WTC11 (cell line): ENCODE measurements around the gene PSMD13. TPM values are rescaled to one million over a fixed set of nuclear protein-coding genes. Genes with fewer than 3 reads are reported as not detected.

Experiments
- ATAC-seq: fragments of 200-7000 bp; cut with Tn5 transposase; 2 replicates; pipeline ENCODE4 v1.10.0; 2021; ENCODE audit warnings: mild to moderate bottlenecking, moderate library complexity
- CTCF ChIA-PET: fragments of 300-600 bp; sonication (Branson Sonifier 250); formaldehyde crosslinking; loops from one replicate; lab custom pipeline; 2021; ENCODE audit warnings: antibody characterized with exemption; lab: Charles Lee
- POLR2A ChIA-PET: fragments of 350-600 bp; sonication (Branson Sonifier 250); formaldehyde crosslinking; loops from one replicate; lab custom pipeline; 2021; ENCODE audit warnings: antibody characterized with exemption; lab: Charles Lee
- DNase-seq: peaks from one replicate; pipeline ENCODE4 v3.0.0; 2021; ENCODE audit warnings: low spot score
- H3K27ac Mint-ChIP-seq: 2 replicates; pipeline ENCODE4 v1.8.0; 2021; ENCODE audit warnings: mixed read lengths
- H3K27me3 Mint-ChIP-seq: 2 replicates; pipeline ENCODE4 v1.8.0; 2021; ENCODE audit warnings: low read depth, mild to moderate bottlenecking, moderate library complexity, mixed read lengths
- H3K36me3 Mint-ChIP-seq: 2 replicates; pipeline ENCODE4 v1.8.0; 2021; ENCODE audit warnings: mixed read lengths
- H3K4me1 Mint-ChIP-seq: 2 replicates; pipeline ENCODE4 v1.8.0; 2022; ENCODE audit warnings: mixed read lengths
- H3K4me3 Mint-ChIP-seq: 2 replicates; pipeline ENCODE4 v1.8.0; 2021; ENCODE audit warnings: mild to moderate bottlenecking, moderate library complexity, mixed read lengths
- H3K9me3 Mint-ChIP-seq: 2 replicates; pipeline ENCODE4 v1.8.0; 2021; ENCODE audit warnings: mixed read lengths
- JUN ChIP-seq: sonication (generic); formaldehyde crosslinking; IDR thresholded peaks from 2 replicates; pipeline ENCODE4 v1.8.0; 2023; ENCODE audit warnings: mild to moderate bottlenecking, missing genetic modification reagents
- MXD4 ChIP-seq: fragments of 250-450 bp; sonication (Bioruptor Pico); IDR thresholded peaks from 2 replicates; pipeline ENCODE4 v1.8.0; 2021; ENCODE audit warnings: mild to moderate bottlenecking, moderate library complexity, borderline replicate concordance
- MYBL2 ChIP-seq: sonication (generic); formaldehyde crosslinking; IDR thresholded peaks from 2 replicates; pipeline ENCODE4 v1.8.1; 2023; ENCODE audit warnings: mild to moderate bottlenecking, moderate library complexity, missing genetic modification reagents
- NFE2L1 ChIP-seq: sonication (generic); formaldehyde crosslinking; IDR thresholded peaks from 2 replicates; pipeline ENCODE4 v1.8.1; 2023; ENCODE audit warnings: missing genetic modification reagents
- NFYB ChIP-seq: sonication (generic); formaldehyde crosslinking; conservative IDR thresholded peaks from 2 replicates; pipeline ENCODE4 v1.8.0; 2022; ENCODE audit warnings: low read depth, missing genetic modification reagents
- RORB ChIP-seq: fragments of 250-450 bp; sonication (Bioruptor Pico); IDR thresholded peaks from 2 replicates; pipeline ENCODE4 v1.9.0; 2021; ENCODE audit warnings: mild to moderate bottlenecking
- SMAD3 ChIP-seq: sonication (generic); formaldehyde crosslinking; IDR thresholded peaks from 2 replicates; pipeline ENCODE4 v1.8.0; 2022; ENCODE audit warnings: missing genetic modification reagents, mild to moderate bottlenecking, borderline replicate concordance
- SMAD4 ChIP-seq: sonication (generic); formaldehyde crosslinking; IDR thresholded peaks from 2 replicates; pipeline ENCODE4 v1.8.0; 2022; ENCODE audit warnings: mild to moderate bottlenecking, missing genetic modification reagents
- SP1 ChIP-seq: sonication (generic); formaldehyde crosslinking; conservative IDR thresholded peaks from 2 replicates; pipeline ENCODE4 v1.8.1; 2022; ENCODE audit warnings: missing genetic modification reagents
- ZNF121 ChIP-seq: sonication (generic); formaldehyde crosslinking; IDR thresholded peaks from 2 replicates; pipeline ENCODE4 v1.8.0; 2023; ENCODE audit warnings: missing genetic modification reagents
- ZNF263 ChIP-seq: sonication (generic); formaldehyde crosslinking; IDR thresholded peaks from 2 replicates; pipeline ENCODE4 v1.8.1; 2022; ENCODE audit warnings: low read depth, mild to moderate bottlenecking, moderate library complexity, missing genetic modification reagents
- ZNF396 ChIP-seq: fragments of 250-450 bp; sonication (Bioruptor Pico); IDR thresholded peaks from 2 replicates; pipeline ENCODE4 v1.8.0; 2021; ENCODE audit warnings: mild to moderate bottlenecking, moderate library complexity, borderline replicate concordance
- ZNF423 ChIP-seq: fragments of 250-450 bp; sonication (Bioruptor Pico); IDR thresholded peaks from 2 replicates; pipeline ENCODE4 v2.1.2; 2022; ENCODE audit warnings: mild to moderate bottlenecking, moderate library complexity
- ZNF671 ChIP-seq: fragments of 250-450 bp; sonication (Bioruptor Pico); IDR thresholded peaks from 2 replicates; pipeline ENCODE4 v1.8.0; 2021; ENCODE audit warnings: mild to moderate bottlenecking
- total RNA-seq: library from RNA; stranded (reverse); gene quantifications from 3 replicates; pipeline ENCODE4 v1.2.3, GENCODE V29; 2021
- TF ChIP-seq, protein P1 (sequence below): sonication (generic); formaldehyde crosslinking; IDR thresholded peaks from 2 replicates; pipeline ENCODE4 v1.8.0; 2022; ENCODE audit warnings: mild to moderate bottlenecking, missing genetic modification reagents
- TF ChIP-seq, protein P2 (sequence below): sonication (generic); formaldehyde crosslinking; IDR thresholded peaks from 2 replicates; pipeline ENCODE4 v1.8.1; 2023; ENCODE audit warnings: mild to moderate bottlenecking, missing genetic modification reagents, moderate library complexity
- TF ChIP-seq, protein P3 (sequence below): fragments of 250-450 bp; sonication (Bioruptor Pico); IDR thresholded peaks from 2 replicates; pipeline ENCODE4 v1.9.0; 2021; ENCODE audit warnings: mild to moderate bottlenecking
- TF ChIP-seq, protein P4 (sequence below): fragments of 250-450 bp; sonication (Bioruptor Pico); IDR thresholded peaks from 2 replicates; pipeline ENCODE4 v2.1.2; 2022; ENCODE audit warnings: mild to moderate bottlenecking, moderate library complexity
- TF ChIP-seq, protein P5 (sequence below): sonication (generic); formaldehyde crosslinking; IDR thresholded peaks from 2 replicates; pipeline ENCODE4 v1.8.0; 2022; ENCODE audit warnings: mild to moderate bottlenecking, missing genetic modification reagents
- TF ChIP-seq, protein P6 (sequence below): fragments of 200-600 bp; IDR thresholded peaks from 2 replicates; pipeline ENCODE4 v1.8.0; 2022; ENCODE audit warnings: antibody characterized with exemption

The PSMD13 gene
- total RNA-seq, 1 experiment from 2014 or later, result 148 TPM

DNA sequence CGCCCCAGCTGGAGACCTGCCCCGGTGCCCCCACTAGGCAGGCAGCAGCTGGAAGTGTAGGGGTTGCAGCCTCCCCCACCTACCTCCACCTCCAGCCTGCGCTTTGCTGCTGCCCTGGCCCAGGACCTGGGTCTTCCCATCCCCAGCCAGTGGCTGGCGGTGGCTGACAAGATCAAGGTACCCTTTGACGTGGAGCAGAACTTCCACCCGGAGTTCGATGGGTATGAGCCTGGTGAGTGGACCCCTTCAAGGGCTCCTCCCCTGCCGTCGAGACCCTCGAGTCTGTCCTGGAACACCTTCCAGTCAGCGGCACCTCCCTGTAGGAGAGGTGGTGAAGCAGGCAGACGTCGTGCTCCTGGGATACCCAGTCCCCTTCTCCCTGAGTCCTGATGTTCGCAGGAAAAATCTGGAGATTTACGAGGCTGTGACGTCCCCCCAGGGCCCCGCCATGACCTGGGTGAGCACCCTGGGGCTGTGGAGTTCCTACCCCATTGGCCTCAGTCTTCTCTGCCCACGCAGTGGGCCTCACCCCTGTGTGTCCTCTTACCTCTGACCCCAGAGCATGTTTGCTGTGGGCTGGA, 56.6 kb downstream of the PSMD13 start:
- Mint-ChIP-seq H3K36me3 (peaks cover 17% of the 10 kb centered on the region; the same call in 1 of the 2 replicates), H3K4me1 (peaks cover 30% of the 10 kb centered on the region), H3K27me3 (peaks cover under 1% of the 10 kb centered on the region; the same call in 1 of the 2 replicates), H3K27ac (no peak overlapping the region), H3K4me3 (no peak overlapping the region), H3K9me3 (no peaks in the 10 kb centered on the region)
- no peak for DNase-seq
- CTCF ChIA-PET, result interaction anchor here (3.6 kb wide), 1 partner anchor 43 kb away, joined by 15 read pairs; no protein-coding TSS in a partner anchor
- POLR2A ChIA-PET, result no interaction called here
- no peak for ATAC-seq
- TF ChIP-seq ZNF263, result no peak
- no peak for TF ChIP-seq ZNF423 (CRISPR knock-in tag)
- TF ChIP-seq SMAD4 (CRISPR knock-in tag), result no peak
- TF ChIP-seq RORB (CRISPR knock-in tag), result no peak
- no peak for TF ChIP-seq SMAD3 (CRISPR knock-in tag)
- no peak for TF ChIP-seq NFE2L1 (CRISPR knock-in tag)
- TF ChIP-seq MYBL2 (CRISPR knock-in tag), result no peak
- no peak for TF ChIP-seq NFYB (CRISPR knock-in tag)
- TF ChIP-seq, protein P1, sequence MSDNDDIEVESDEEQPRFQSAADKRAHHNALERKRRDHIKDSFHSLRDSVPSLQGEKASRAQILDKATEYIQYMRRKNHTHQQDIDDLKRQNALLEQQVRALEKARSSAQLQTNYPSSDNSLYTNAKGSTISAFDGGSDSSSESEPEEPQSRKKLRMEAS (CRISPR knock-in tag), result no peak
- no peak for TF ChIP-seq SP1 (CRISPR knock-in tag)
- TF ChIP-seq, protein P2, sequence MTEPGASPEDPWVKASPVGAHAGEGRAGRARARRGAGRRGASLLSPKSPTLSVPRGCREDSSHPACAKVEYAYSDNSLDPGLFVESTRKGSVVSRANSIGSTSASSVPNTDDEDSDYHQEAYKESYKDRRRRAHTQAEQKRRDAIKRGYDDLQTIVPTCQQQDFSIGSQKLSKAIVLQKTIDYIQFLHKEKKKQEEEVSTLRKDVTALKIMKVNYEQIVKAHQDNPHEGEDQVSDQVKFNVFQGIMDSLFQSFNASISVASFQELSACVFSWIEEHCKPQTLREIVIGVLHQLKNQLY, result no peak
- no peak for TF ChIP-seq ZNF396 (CRISPR knock-in tag)
- no peak for TF ChIP-seq JUN (CRISPR knock-in tag)
- no peak for TF ChIP-seq MXD4 (CRISPR knock-in tag)

DNA sequence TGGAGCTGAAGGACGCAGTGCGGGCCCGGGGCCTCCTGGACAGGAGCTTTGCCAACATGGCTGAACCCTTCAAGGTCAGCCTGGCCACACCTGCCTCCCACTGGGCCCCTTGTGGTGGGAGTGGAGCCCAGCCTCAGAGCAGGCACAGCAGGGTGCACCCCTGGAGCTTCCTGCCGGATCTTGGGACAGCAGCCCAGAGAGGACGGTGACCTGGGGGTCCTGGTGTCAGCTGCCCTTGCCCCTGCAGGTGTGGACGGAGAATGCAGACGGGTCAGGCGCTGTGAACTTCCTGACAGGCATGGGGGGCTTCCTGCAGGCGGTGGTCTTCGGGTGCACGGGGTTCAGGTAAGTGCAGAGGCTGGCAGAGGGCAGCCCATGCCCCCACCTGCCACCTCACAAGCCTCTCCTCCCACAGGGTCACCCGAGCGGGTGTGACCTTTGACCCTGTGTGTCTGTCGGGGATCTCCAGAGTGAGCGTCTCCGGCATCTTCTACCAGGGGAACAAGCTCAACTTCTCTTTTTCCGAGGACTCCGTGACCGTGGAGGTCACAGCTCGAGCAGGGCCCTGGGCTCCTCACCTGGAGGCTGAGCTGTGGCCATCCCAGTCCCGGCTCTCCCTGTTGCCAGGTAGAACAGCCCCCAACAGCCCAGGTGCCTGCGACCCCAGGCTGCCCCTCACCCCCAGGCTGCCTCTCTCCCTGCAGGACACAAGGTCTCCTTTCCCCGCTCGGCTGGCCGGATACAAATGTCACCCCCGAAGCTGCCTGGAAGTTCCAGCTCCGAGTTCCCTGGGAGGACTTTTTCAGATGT, 57.3 kb downstream of the PSMD13 start:
- H3K9me3 Mint-ChIP-seq, result no peaks in the 10 kb centered on the region
- peaks cover 31% of the 10 kb centered on the region for H3K4me1 Mint-ChIP-seq
- peaks cover 17% of the 10 kb centered on the region; the same call in 1 of the 2 replicates for H3K36me3 Mint-ChIP-seq
- no peaks in the 10 kb centered on the region for H3K27me3 Mint-ChIP-seq
- no peak overlapping the region for H3K4me3 Mint-ChIP-seq
- DNase-seq, result peak; percentile 7
- ATAC-seq, result no peak
- TF ChIP-seq, protein P3, sequence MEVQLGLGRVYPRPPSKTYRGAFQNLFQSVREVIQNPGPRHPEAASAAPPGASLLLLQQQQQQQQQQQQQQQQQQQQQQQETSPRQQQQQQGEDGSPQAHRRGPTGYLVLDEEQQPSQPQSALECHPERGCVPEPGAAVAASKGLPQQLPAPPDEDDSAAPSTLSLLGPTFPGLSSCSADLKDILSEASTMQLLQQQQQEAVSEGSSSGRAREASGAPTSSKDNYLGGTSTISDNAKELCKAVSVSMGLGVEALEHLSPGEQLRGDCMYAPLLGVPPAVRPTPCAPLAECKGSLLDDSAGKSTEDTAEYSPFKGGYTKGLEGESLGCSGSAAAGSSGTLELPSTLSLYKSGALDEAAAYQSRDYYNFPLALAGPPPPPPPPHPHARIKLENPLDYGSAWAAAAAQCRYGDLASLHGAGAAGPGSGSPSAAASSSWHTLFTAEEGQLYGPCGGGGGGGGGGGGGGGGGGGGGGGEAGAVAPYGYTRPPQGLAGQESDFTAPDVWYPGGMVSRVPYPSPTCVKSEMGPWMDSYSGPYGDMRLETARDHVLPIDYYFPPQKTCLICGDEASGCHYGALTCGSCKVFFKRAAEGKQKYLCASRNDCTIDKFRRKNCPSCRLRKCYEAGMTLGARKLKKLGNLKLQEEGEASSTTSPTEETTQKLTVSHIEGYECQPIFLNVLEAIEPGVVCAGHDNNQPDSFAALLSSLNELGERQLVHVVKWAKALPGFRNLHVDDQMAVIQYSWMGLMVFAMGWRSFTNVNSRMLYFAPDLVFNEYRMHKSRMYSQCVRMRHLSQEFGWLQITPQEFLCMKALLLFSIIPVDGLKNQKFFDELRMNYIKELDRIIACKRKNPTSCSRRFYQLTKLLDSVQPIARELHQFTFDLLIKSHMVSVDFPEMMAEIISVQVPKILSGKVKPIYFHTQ (CRISPR knock-in tag), result no peak
- TF ChIP-seq RORB (CRISPR knock-in tag) (no peak), ZNF121 (no peak), ZNF671 (CRISPR knock-in tag) (no peak), ZNF423 (CRISPR knock-in tag) (peak; percentile 55; the same call in 1 of the 2 replicates)
- TF ChIP-seq, protein P4, sequence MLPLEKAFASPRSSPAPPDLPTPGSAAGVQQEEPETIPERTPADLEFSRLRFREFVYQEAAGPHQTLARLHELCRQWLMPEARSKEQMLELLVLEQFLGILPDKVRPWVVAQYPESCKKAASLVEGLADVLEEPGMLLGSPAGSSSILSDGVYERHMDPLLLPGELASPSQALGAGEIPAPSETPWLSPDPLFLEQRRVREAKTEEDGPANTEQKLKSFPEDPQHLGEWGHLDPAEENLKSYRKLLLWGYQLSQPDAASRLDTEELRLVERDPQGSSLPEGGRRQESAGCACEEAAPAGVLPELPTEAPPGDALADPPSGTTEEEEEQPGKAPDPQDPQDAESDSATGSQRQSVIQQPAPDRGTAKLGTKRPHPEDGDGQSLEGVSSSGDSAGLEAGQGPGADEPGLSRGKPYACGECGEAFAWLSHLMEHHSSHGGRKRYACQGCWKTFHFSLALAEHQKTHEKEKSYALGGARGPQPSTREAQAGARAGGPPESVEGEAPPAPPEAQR (CRISPR knock-in tag), result no peak
- TF ChIP-seq, protein P5, sequence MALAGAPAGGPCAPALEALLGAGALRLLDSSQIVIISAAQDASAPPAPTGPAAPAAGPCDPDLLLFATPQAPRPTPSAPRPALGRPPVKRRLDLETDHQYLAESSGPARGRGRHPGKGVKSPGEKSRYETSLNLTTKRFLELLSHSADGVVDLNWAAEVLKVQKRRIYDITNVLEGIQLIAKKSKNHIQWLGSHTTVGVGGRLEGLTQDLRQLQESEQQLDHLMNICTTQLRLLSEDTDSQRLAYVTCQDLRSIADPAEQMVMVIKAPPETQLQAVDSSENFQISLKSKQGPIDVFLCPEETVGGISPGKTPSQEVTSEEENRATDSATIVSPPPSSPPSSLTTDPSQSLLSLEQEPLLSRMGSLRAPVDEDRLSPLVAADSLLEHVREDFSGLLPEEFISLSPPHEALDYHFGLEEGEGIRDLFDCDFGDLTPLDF (CRISPR knock-in tag), result no peak
- TF ChIP-seq, protein P6, sequence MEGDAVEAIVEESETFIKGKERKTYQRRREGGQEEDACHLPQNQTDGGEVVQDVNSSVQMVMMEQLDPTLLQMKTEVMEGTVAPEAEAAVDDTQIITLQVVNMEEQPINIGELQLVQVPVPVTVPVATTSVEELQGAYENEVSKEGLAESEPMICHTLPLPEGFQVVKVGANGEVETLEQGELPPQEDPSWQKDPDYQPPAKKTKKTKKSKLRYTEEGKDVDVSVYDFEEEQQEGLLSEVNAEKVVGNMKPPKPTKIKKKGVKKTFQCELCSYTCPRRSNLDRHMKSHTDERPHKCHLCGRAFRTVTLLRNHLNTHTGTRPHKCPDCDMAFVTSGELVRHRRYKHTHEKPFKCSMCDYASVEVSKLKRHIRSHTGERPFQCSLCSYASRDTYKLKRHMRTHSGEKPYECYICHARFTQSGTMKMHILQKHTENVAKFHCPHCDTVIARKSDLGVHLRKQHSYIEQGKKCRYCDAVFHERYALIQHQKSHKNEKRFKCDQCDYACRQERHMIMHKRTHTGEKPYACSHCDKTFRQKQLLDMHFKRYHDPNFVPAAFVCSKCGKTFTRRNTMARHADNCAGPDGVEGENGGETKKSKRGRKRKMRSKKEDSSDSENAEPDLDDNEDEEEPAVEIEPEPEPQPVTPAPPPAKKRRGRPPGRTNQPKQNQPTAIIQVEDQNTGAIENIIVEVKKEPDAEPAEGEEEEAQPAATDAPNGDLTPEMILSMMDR, result no peak
- ChIA-PET CTCF (interaction anchor here (3.6 kb wide), 1 partner anchor 43 kb away, joined by 15 read pairs; no protein-coding TSS in a partner anchor), POLR2A (no interaction called here)
- no peak overlapping the region for H3K27ac Mint-ChIP-seq
